Measurements from ENCODE around the gene PRDM16. TPM values are rescaled to one million over a fixed set of nuclear protein-coding genes. Genes with fewer than 3 reads are reported as not detected.

PRDM16 gene
- total RNA-seq, 4 donors from 2014 or later: 15.7 to 54.3 (median 27.6) TPM

DNA sequence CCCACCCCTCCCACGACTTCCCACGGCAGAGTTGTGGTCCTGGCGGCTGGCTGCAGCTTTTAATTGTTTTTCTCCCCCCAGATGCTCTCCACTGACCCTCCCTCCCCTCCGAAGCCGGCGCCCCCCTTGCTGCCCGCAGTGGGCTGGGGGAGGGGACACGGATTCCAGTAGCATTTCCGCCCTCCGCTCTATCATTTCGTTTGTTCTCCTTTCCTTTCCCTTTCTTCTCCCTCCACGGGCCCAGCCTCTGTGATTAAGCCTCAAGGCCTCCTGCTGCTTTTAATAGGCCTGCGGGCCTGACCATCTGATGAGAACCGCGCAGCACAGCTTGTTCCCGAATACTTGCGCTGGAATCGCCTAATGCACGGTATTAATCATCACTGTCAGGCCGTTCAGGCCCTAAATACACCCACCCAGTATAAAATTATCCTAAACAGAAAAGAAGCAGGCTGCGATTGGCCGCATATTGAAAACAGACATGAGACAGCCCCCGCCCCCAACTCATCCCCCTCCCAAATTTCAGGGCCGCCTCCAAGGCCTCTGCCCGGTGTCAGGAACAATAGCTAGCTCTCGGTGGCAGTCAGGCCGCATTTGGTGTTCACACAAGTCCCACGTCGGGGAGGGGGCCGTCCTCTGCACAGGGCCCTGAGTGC lies 283.4 kb downstream of the PRDM16 start:
- H3K9me3 ChIP-seq: no peaks in the 10 kb centered on the region
- H3K27me3 ChIP-seq: no peaks in the 10 kb centered on the region
- H3K36me3 ChIP-seq: no peaks in the 10 kb centered on the region
- H3K27ac ChIP-seq: peak overlapping the region; percentile 77 to 94 (median 88)
- DNase-seq: peak in 1 of 2 donors; percentile 39
- H3K4me3 ChIP-seq (replicated peaks in 1 of 3): no peak overlapping the region
- TF ChIP-seq, protein P1, sequence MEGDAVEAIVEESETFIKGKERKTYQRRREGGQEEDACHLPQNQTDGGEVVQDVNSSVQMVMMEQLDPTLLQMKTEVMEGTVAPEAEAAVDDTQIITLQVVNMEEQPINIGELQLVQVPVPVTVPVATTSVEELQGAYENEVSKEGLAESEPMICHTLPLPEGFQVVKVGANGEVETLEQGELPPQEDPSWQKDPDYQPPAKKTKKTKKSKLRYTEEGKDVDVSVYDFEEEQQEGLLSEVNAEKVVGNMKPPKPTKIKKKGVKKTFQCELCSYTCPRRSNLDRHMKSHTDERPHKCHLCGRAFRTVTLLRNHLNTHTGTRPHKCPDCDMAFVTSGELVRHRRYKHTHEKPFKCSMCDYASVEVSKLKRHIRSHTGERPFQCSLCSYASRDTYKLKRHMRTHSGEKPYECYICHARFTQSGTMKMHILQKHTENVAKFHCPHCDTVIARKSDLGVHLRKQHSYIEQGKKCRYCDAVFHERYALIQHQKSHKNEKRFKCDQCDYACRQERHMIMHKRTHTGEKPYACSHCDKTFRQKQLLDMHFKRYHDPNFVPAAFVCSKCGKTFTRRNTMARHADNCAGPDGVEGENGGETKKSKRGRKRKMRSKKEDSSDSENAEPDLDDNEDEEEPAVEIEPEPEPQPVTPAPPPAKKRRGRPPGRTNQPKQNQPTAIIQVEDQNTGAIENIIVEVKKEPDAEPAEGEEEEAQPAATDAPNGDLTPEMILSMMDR (IDR thresholded peaks at IDR 0.05): no peak
- TF ChIP-seq POLR2A (IDR thresholded peaks at IDR 0.05): no peak
- peaks cover 71 to 85% of the 10 kb centered on the region in 2 donors for H3K4me1 ChIP-seq
- intact Hi-C loops (cut with DNase I): no loop called here
- WGBS, 2 donors: 46 to 56% methylated on average over 23 to 27 of the region's 30 CpGs

DNA sequence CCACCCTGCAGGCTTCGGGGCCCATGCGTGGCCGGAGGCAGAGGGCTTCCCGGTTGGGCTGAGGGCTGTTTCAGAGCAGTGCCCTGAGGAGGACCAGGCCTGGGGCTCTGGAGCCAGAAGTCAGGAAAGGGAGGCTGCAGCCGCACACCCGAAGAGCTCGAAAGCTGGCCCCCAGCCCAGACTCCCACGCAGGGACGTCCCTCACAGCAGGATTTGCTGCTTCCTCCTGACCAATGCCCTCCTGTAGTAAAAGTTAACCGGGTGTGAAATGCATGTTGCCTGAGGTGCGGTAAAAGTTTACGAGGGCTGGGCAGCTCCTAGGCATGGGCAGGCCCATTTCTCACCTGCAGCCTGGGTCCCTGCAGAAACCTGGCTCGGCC lies 283.9 kb downstream of the PRDM16 start:
- DNase-seq: peak; percentile 91 to 92
- Histone ChIP-seq H3K4me1 (peaks cover 69 to 85% of the 10 kb centered on the region in 2 donors), H3K27me3 (no peaks in the 10 kb centered on the region), H3K4me3 (replicated peaks in 1 of 3) (no peak overlapping the region), H3K9me3 (no peaks in the 10 kb centered on the region), H3K27ac (peak overlapping the region; percentile 77 to 94 (median 88)), H3K36me3 (no peaks in the 10 kb centered on the region)
- intact Hi-C loops (cut with DNase I): no loop called here
- TF ChIP-seq, protein P1 (IDR thresholded peaks at IDR 0.05): no peak
- TF ChIP-seq POLR2A (IDR thresholded peaks at IDR 0.05): no peak
- WGBS, 2 donors: 4 to 16% methylated on average over 9 of the region's 13 CpGs

DNA sequence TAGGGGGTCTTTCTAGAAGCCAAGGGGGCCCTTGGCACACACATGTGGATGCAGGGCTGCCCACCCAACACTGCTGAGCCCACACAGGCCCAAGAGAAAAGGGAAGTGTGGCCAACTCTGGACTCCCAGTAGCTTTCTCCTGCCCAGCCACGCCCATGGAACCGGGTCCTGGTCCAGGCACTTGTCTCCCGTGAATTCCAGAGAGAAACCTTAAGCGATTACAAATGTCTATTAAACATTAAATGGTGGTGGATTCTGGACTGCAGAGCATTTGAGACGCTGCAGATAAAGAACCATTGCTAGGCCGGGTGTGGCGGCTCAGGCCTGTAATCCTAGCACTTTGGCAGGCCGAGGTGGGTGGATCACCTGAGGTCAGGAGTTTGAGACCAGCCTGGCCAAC lies 284.9 kb downstream of the PRDM16 start:
- Histone ChIP-seq H3K36me3 (no peaks in the 10 kb centered on the region), H3K4me1 (peaks cover 65 to 80% of the 10 kb centered on the region in 2 donors), H3K9me3 (no peaks in the 10 kb centered on the region), H3K27me3 (no peaks in the 10 kb centered on the region), H3K4me3 (replicated peaks in 1 of 3) (no peak overlapping the region), H3K27ac (peak overlapping the region; percentile 18 to 88 (median 77))
- no peak for DNase-seq
- whole genome bisulfite sequencing, 2 donors: 89 to 92% methylated on average over 8 of the region's 8 CpGs
- intact Hi-C loops (cut with DNase I): no loop called here
- TF ChIP-seq, protein P1 (IDR thresholded peaks at IDR 0.05): no peak
- no peak for TF ChIP-seq POLR2A (IDR thresholded peaks at IDR 0.05)

DNA sequence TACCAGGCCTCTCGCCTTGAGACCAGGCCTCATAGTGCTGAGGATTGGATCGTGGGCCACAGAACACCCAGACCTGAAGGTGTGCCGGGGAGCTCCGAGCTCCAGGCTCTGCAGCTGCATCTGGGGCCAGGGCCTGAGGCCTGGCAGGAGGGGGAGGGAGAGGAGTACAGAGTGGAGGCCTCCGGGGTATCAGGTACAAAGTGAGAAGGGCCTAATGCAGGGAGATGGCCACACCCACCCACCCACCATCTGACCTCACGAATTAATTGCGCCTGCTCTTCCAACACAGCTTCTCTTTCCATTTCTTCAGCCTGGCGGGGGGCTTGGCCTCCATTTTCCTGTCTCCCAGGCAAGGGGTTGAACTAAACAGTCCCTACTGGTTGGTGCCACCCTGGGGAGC lies 286.1 kb downstream of the PRDM16 start:
- intact Hi-C loops (cut with DNase I): no loop called here
- TF ChIP-seq POLR2A (IDR thresholded peaks at IDR 0.05): no peak
- TF ChIP-seq, protein P1 (IDR thresholded peaks at IDR 0.05): no peak
- Histone ChIP-seq H3K27me3 (no peaks in the 10 kb centered on the region), H3K9me3 (no peaks in the 10 kb centered on the region), H3K4me3 (replicated peaks in 1 of 3) (no peak overlapping the region), H3K36me3 (no peaks in the 10 kb centered on the region), H3K4me1 (peaks cover 68 to 80% of the 10 kb centered on the region in 2 donors), H3K27ac (no peak overlapping the region)
- 94 to 98% methylated on average over 4 to 8 of the region's 8 CpGs for WGBS, 2 donors
- DNase-seq: no peak

All from thyroid gland (tissue), 4 donors.